PC-3 (cell line): ENCODE measurements around the gene NKAIN2.

Source experiments
- CTCF ChIP-seq: fragments of 300-600 bp; sonication (generic); conservative IDR thresholded peaks from 2 replicates; pipeline ENCODE4 v1.5.1; 2017; ENCODE audit warnings: antibody characterized with exemption, low read depth, mild to moderate bottlenecking, low read length
- EZH2 ChIP-seq: fragments of 300-600 bp; sonication (generic); IDR thresholded peaks from one replicate; pipeline ENCODE4 v1.6.1; 2017; ENCODE audit warnings: antibody characterized with exemption, mild to moderate bottlenecking, low read length; ENCODE audit not compliant: unreplicated experiment
- EZH2phosphoT487 ChIP-seq: fragments of 300-600 bp; sonication (generic); IDR thresholded peaks from 2 replicates; pipeline ENCODE4 v1.6.1; 2018; ENCODE audit warnings: mild to moderate bottlenecking, antibody characterized with exemption, low read length, borderline replicate concordance

- TF ChIP-seq CTCF (no peak), EZH2 (no peak), EZH2phosphoT487 (no peak)
Measured at GRCh38 chr6:124356811-124357210, 553.1 kb downstream of the NKAIN2 start.
